HG02885 (cell line): Measurements from ENCODE around the gene NPC1L1.

Experiments
- ATAC-seq: cut with Tn5 transposase; IDR thresholded peaks from one replicate; pipeline ENCODE4 v1.9.1; 2021; ENCODE audit warnings: mild to moderate bottlenecking; ENCODE audit not compliant: unreplicated experiment, poor library complexity

NPC1L1 gene

GRCh38 chr7:44541028-44541869 lies at the start of gene NPC1L1:
NPC1L1 (minus strand) TSS chr7:44541330; CDS start chr7:44541259, 71 bp downstream.
- no peak for ATAC-seq

- no peak for ATAC-seq
These were observed 49.8 kb upstream of the NPC1L1 start for GRCh38 chr7:44590910-44591309.

- no peak for ATAC-seq
These were observed 46.9 kb upstream of the NPC1L1 start for GRCh38 chr7:44587843-44588711.

- ATAC-seq, result no peak
These were observed 42.2 kb upstream of the NPC1L1 start for GRCh38 chr7:44583146-44583865.

GRCh38 chr7:44581879-44582603 lies 40.9 kb upstream of the NPC1L1 start, which contains the start of gene TMED4:
TMED4 (minus strand) TSS chr7:44582231; CDS start chr7:44582206, 25 bp downstream.
- ATAC-seq, result peak; percentile 87

GRCh38 chr7:44580945-44581878 lies 40.1 kb upstream of the NPC1L1 start:
- ATAC-seq, result peak; percentile 38

GRCh38 chr7:44576228-44576627 lies 35.1 kb upstream of the NPC1L1 start:
- no peak for ATAC-seq

GRCh38 chr7:44575054-44575453 lies 33.9 kb upstream of the NPC1L1 start:
- no peak for ATAC-seq

GRCh38 chr7:44574287-44574872 lies 33.2 kb upstream of the NPC1L1 start:
- no peak for ATAC-seq

GRCh38 chr7:44573464-44574286 lies 32.5 kb upstream of the NPC1L1 start, which contains the start of gene DDX56:
DDX56 (minus strand) TSS chr7:44573908; CDS start chr7:44573895, 13 bp downstream.
- peak; percentile 97 for ATAC-seq

GRCh38 chr7:44572771-44573170 lies 31.6 kb upstream of the NPC1L1 start:
- ATAC-seq, result no peak

GRCh38 chr7:44569959-44570358 lies 28.8 kb upstream of the NPC1L1 start:
- no peak for ATAC-seq

GRCh38 chr7:44568771-44569560 lies 27.8 kb upstream of the NPC1L1 start:
- no peak for ATAC-seq

- no peak for ATAC-seq
These were observed 26.8 kb upstream of the NPC1L1 start for GRCh38 chr7:44567884-44568283.

- ATAC-seq, result no peak
These were observed 25.6 kb upstream of the NPC1L1 start for GRCh38 chr7:44566680-44567079.

GRCh38 chr7:44565795-44566559 lies 24.8 kb upstream of the NPC1L1 start:
- ATAC-seq, result peak; percentile 34
